Mesothelial cell of epicardium (in vitro differentiated cells): ENCODE results near the gene FAM53B. TPM values are rescaled to one million over a fixed set of nuclear protein-coding genes. Genes with fewer than 3 reads are reported as not detected.
"Not testable (repeated sequence)": the region's sequence is repeated elsewhere in the genome, so short reads cannot be mapped to it uniquely, and the experiment has no call there.

Experiments used
- DNase-seq, 2 experiments: peaks; one replicate each; pipeline ENCODE4 v3.0.0; 2021; ENCODE audit warnings: low spot score in 2 of 2; ENCODE audit not compliant: unreplicated experiment in 2 of 2
- H3K27ac Mint-ChIP-seq: 2 replicates; pipeline ENCODE4 v1.8.0; 2021; ENCODE audit warnings: mixed read lengths
- H3K27me3 Mint-ChIP-seq: 2 replicates; pipeline ENCODE4 v1.8.0; 2021; ENCODE audit warnings: low read depth, mixed read lengths
- H3K36me3 Mint-ChIP-seq: 2 replicates; pipeline ENCODE4 v1.8.0; 2021; ENCODE audit warnings: mixed read lengths
- H3K4me1 Mint-ChIP-seq: 2 replicates; pipeline ENCODE4 v1.8.0; 2021; ENCODE audit warnings: mixed read lengths
- H3K4me3 Mint-ChIP-seq: 2 replicates; pipeline ENCODE4 v1.8.0; 2021; ENCODE audit warnings: mild to moderate bottlenecking, moderate library complexity, mixed read lengths
- H3K9me3 Mint-ChIP-seq: 2 replicates; pipeline ENCODE4 v1.8.0; 2021; ENCODE audit warnings: mixed read lengths
- CTCF ChIP-seq: fragments of 200-600 bp; sonication (generic); IDR thresholded peaks from one replicate; pipeline ENCODE4 v1.5.0; 2021; ENCODE audit warnings: antibody characterized with exemption; ENCODE audit not compliant: unreplicated experiment
- total RNA-seq: library from RNA; stranded (reverse); gene quantifications from 3 replicates; pipeline ENCODE4 v1.2.1, GENCODE V29; 2021

FAM53B gene
- total RNA-seq, 1 donor from 2014 or later = 42.0 TPM

GRCh38 chr10:124612611-124613498 is 131.3 kb downstream of the FAM53B start:
- no peak for DNase-seq
- peaks cover 2% of the 10 kb centered on the region for H3K36me3 Mint-ChIP-seq
- peaks cover 2% of the 10 kb centered on the region for H3K4me1 Mint-ChIP-seq
- H3K4me3 Mint-ChIP-seq = no peak overlapping the region
- H3K27me3 Mint-ChIP-seq = no peaks in the 10 kb centered on the region
- no peak for TF ChIP-seq CTCF
- no peaks in the 10 kb centered on the region for H3K9me3 Mint-ChIP-seq
- H3K27ac Mint-ChIP-seq = peak overlapping the region; percentile 78

GRCh38 chr10:124611738-124612137 is 132.4 kb downstream of the FAM53B start:
- H3K4me1 Mint-ChIP-seq = peaks cover 6% of the 10 kb centered on the region
- no peak overlapping the region for H3K27ac Mint-ChIP-seq
- no peak for TF ChIP-seq CTCF
- H3K9me3 Mint-ChIP-seq = no peaks in the 10 kb centered on the region
- H3K36me3 Mint-ChIP-seq = no peaks in the 10 kb centered on the region
- DNase-seq = no peak
- H3K27me3 Mint-ChIP-seq = no peaks in the 10 kb centered on the region
- no peak overlapping the region for H3K4me3 Mint-ChIP-seq

- H3K27me3 Mint-ChIP-seq = not testable (repeated sequence)
Observed at GRCh38 chr10:124610851-124611250, 133.3 kb downstream of the FAM53B start.

GRCh38 chr10:124610186-124610585 is 134.0 kb downstream of the FAM53B start:
- not testable (repeated sequence) for DNase-seq, H3K4me3 Mint-ChIP-seq

More at GRCh38 chr10:124610851-124611250, 133.3 kb downstream of the FAM53B start:
- H3K4me1 Mint-ChIP-seq, H3K36me3 Mint-ChIP-seq, H3K4me3 Mint-ChIP-seq, DNase-seq, H3K27ac Mint-ChIP-seq, H3K9me3 Mint-ChIP-seq: not testable (repeated sequence)

GRCh38 chr10:124609698-124610097 is 134.5 kb downstream of the FAM53B start:
- H3K4me3 Mint-ChIP-seq = no peak overlapping the region
- no peaks in the 10 kb centered on the region for H3K36me3 Mint-ChIP-seq
- DNase-seq = no peak
- H3K9me3 Mint-ChIP-seq = no peaks in the 10 kb centered on the region
- H3K27me3 Mint-ChIP-seq = no peaks in the 10 kb centered on the region
- no peak overlapping the region for H3K27ac Mint-ChIP-seq
- no peak for TF ChIP-seq CTCF
- peaks cover 13% of the 10 kb centered on the region for H3K4me1 Mint-ChIP-seq

More at GRCh38 chr10:124610186-124610585, 134.0 kb downstream of the FAM53B start:
- H3K27ac Mint-ChIP-seq, H3K36me3 Mint-ChIP-seq, H3K27me3 Mint-ChIP-seq, H3K9me3 Mint-ChIP-seq: not testable (repeated sequence)
- peaks cover 11% of the 10 kb centered on the region for H3K4me1 Mint-ChIP-seq

GRCh38 chr10:124608093-124608721 is 136.0 kb downstream of the FAM53B start:
- H3K36me3 Mint-ChIP-seq = no peaks in the 10 kb centered on the region
- no peak for DNase-seq
- no peaks in the 10 kb centered on the region for H3K27me3 Mint-ChIP-seq
- no peak overlapping the region for H3K27ac Mint-ChIP-seq
- no peak for TF ChIP-seq CTCF
- no peak overlapping the region for H3K4me3 Mint-ChIP-seq
- no peaks in the 10 kb centered on the region for H3K9me3 Mint-ChIP-seq
- peaks cover 13% of the 10 kb centered on the region for H3K4me1 Mint-ChIP-seq
